Thymus (tissue), 11 donors: ENCODE results near the gene KCNB1. TPM values are rescaled to one million over a fixed set of nuclear protein-coding genes. Genes with fewer than 3 reads are reported as not detected.

Experiments used
- DNase-seq, 9 donors: peaks; one replicate each; pipeline ENCODE4 v3.0.0-alpha.2; 2013; ENCODE audit warnings: low spot score in 9 of 9, low read depth in 6 of 9, missing footprints in 1 of 9
- H3K27ac ChIP-seq, 2 donors: one replicate each; pipeline ENCODE4 v1.5.1; 2013; ENCODE audit warnings: control low read depth in 1 of 2, low read depth in 1 of 2, low read length in 1 of 2, mild to moderate bottlenecking in 1 of 2, moderate library complexity in 1 of 2
- H3K27me3 ChIP-seq, 2 donors: one replicate each; pipeline ENCODE4 v1.5.1; 2013; ENCODE audit warnings: low read length in 1 of 2; ENCODE audit not compliant: control insufficient read depth in 2 of 2, insufficient read depth in 1 of 2
- H3K36me3 ChIP-seq, 2 donors: one replicate each; pipeline ENCODE4 v1.5.1; 2013; ENCODE audit warnings: low read length in 1 of 2, mild to moderate bottlenecking in 1 of 2, moderate library complexity in 1 of 2; ENCODE audit not compliant: control insufficient read depth in 2 of 2, insufficient read depth in 2 of 2
- H3K4me1 ChIP-seq, 2 donors: one replicate each; pipeline ENCODE4 v1.5.1; 2013; ENCODE audit warnings: low read length in 2 of 2; ENCODE audit not compliant: control insufficient read depth in 2 of 2, insufficient read depth in 2 of 2
- H3K4me3 ChIP-seq, 2 donors: one replicate each; pipeline ENCODE4 v1.5.1; 2013; ENCODE audit warnings: low read length in 2 of 2, control low read depth in 1 of 2, mild to moderate bottlenecking in 1 of 2
- H3K9me3 ChIP-seq, 2 donors: one replicate each; pipeline ENCODE4 v1.5.1; 2013; ENCODE audit warnings: low read length in 1 of 2, mild to moderate bottlenecking in 1 of 2; ENCODE audit not compliant: control insufficient read depth in 2 of 2, insufficient read depth in 1 of 2
- whole genome bisulfite sequencing: extraction: QIAGEN DNeasy Blood & Tissue Kit; methylation state at CpG from one replicate; pipeline ENCODE4 v1.1.7; 2013; 5-methylcytosine and 5-hydroxymethylcytosine counted together
- polyA plus RNA-seq: library from polyadenylated mRNA; stranded (reverse); fragments of 200-250 nt; gene quantifications from one replicate; pipeline ENCODE4 v1.2.3, GENCODE V29; 2013
- total RNA-seq: library from RNA; stranded (reverse); fragments of 120-200 nt; gene quantifications from one replicate; pipeline ENCODE4 v1.2.4, GENCODE V29; 2013
- donor health status: healthy.

The KCNB1 gene
- total and polyA plus RNA-seq, 2 donors, result 0.09 to 0.55 TPM

DNA sequence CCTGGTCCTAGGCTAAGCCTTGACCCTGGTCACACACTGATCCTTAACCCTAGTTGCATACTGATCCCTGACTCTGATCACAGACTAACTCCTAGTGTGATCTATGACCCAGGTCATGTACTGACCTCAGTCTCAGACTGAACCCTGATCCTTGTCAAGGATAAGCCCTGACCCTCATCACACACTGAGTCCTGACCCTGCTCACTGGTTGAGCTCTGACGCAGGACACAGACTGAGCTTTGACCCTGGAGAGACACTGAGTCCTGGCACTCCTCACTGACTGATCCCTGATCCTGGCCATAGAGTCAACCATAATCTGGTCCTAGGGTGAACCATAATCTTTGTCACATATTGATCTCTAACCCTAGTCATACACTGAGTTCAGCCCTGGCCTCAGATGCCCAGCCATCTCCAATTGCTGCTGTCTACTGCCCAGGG, 37.9 kb downstream of the KCNB1 start:
- H3K9me3 ChIP-seq, result no peaks in the 10 kb centered on the region
- H3K36me3 ChIP-seq, result no peaks in the 10 kb centered on the region
- no peak overlapping the region for H3K4me3 ChIP-seq
- peaks cover 0 to 8% of the 10 kb centered on the region in 2 donors for H3K27me3 ChIP-seq
- no peaks in the 10 kb centered on the region for H3K4me1 ChIP-seq
- WGBS, result 98% methylated on average over 1 of the region's 1 CpG
- H3K27ac ChIP-seq, result no peak overlapping the region
- no peak for DNase-seq

DNA sequence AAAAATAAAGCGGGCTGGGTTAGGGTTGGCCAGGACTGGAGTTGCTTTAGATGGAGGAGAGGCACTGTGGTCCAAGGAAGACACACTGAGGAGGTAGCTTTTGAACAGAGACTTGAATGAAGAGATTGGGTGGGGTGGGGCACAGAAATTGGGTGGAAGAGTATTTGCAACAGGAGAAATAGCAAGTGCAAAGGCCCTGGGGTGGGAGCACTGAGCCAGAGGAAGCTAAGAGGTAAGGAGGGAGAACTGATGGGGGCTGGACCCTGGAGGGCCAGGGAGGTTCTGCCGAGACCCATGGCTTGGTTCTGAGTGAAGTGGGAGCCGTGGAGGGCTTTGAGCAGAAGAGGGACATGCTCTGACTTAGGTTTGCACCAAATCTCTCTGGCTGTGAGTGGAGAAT, 45.4 kb downstream of the KCNB1 start:
- Histone ChIP-seq H3K4me1 (no peaks in the 10 kb centered on the region), H3K27me3 (peaks cover 0 to 2% of the 10 kb centered on the region in 2 donors), H3K36me3 (no peaks in the 10 kb centered on the region), H3K9me3 (no peaks in the 10 kb centered on the region), H3K27ac (no peak overlapping the region), H3K4me3 (no peak overlapping the region)
- 94% methylated on average over 3 of the region's 3 CpGs for WGBS
- no peak for DNase-seq

DNA sequence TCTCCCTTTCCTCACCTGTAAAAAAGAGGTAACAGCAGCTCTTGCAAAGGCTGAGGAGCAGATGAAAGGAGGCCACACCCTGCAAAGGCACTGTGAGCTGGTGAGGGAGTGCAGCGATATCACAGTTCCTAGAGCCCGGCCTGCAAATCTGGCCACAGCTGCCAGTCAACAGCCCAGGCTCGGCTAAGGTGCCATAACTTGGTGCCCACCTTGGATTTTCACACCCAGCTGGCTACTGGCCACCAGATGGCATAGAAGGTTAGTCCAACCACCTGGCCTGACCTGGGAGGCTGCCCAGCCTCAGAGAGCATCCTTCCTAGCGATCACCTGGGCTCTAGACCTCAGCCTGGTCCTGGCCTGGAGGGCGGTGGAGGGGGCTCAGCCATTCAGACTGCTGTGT, 46.8 kb downstream of the KCNB1 start:
- Histone ChIP-seq H3K4me1 (no peaks in the 10 kb centered on the region), H3K9me3 (no peaks in the 10 kb centered on the region), H3K4me3 (no peak overlapping the region), H3K36me3 (no peaks in the 10 kb centered on the region), H3K27ac (no peak overlapping the region), H3K27me3 (no peaks in the 10 kb centered on the region)
- DNase-seq, result no peak
- WGBS, result 96% methylated on average over 5 of the region's 5 CpGs

GRCh38 chr20:49433333-49433732, 49.1 kb downstream of the KCNB1 start:
- Histone ChIP-seq H3K4me1 (no peaks in the 10 kb centered on the region), H3K4me3 (no peak overlapping the region), H3K9me3 (no peaks in the 10 kb centered on the region), H3K36me3 (no peaks in the 10 kb centered on the region), H3K27ac (no peak overlapping the region), H3K27me3 (no peaks in the 10 kb centered on the region)
- DNase-seq, result no peak
- 88% methylated on average over 10 of the region's 10 CpGs for WGBS

DNA sequence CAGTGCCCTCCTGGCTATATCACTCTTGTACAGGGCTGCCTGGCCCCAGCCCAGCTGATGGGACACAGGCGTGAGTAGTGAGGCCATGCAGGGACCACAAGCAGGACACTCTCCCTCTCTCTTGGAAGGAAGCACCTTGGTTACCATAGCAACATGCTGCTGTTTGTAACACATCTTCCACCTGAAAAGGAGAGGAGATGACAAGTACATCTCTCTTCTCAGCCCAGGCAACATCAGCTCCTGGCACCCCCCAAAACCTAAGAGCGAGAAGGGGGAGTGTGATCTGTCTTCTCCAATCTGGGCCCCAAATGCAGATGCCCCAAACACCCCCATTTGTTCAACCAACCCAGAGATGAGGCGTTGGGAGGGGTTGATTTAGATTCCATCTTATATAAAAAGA, 49.9 kb downstream of the KCNB1 start:
- H3K27me3 ChIP-seq, result no peaks in the 10 kb centered on the region
- no peaks in the 10 kb centered on the region for H3K36me3 ChIP-seq
- no peak overlapping the region for H3K4me3 ChIP-seq
- WGBS, result 81% methylated on average over 3 of the region's 3 CpGs
- no peak for DNase-seq
- H3K9me3 ChIP-seq, result no peaks in the 10 kb centered on the region
- no peaks in the 10 kb centered on the region for H3K4me1 ChIP-seq
- H3K27ac ChIP-seq, result no peak overlapping the region

- Histone ChIP-seq H3K36me3 (no peaks in the 10 kb centered on the region), H3K4me1 (no peaks in the 10 kb centered on the region), H3K27ac (no peak overlapping the region), H3K9me3 (no peaks in the 10 kb centered on the region), H3K4me3 (no peak overlapping the region), H3K27me3 (no peaks in the 10 kb centered on the region)
- DNase-seq, result no peak
- 78% methylated on average over 4 of the region's 4 CpGs for WGBS
Measured at GRCh38 chr20:49431329-49431728, 51.1 kb downstream of the KCNB1 start.

DNA sequence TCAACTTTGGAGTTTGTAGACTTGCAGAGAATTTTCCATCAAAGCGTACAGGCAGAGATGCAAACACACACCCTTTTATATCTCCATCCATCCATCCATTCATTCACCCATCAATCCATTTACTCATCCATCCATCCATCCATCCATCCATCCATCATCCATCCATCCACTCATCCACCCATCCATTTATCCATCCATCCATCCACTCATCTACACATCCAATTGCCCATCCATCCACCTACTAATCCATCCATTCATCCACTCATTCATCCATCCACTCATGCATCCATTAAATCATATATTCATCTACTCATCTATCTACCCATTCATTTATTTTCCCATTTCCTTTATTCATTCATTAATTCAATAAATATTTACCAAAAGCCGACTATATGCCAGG, 52.1 kb downstream of the KCNB1 start:
- Histone ChIP-seq H3K27ac (no peak overlapping the region), H3K27me3 (no peaks in the 10 kb centered on the region), H3K4me3 (no peak overlapping the region), H3K9me3 (no peaks in the 10 kb centered on the region), H3K36me3 (no peaks in the 10 kb centered on the region), H3K4me1 (no peaks in the 10 kb centered on the region)
- no peak for DNase-seq
- WGBS, result 95% methylated on average over 2 of the region's 2 CpGs

GRCh38 chr20:49427751-49428518, 54.5 kb downstream of the KCNB1 start:
- Histone ChIP-seq H3K27me3 (peaks cover 0 to 2% of the 10 kb centered on the region in 2 donors), H3K27ac (no peak overlapping the region), H3K36me3 (no peaks in the 10 kb centered on the region), H3K9me3 (no peaks in the 10 kb centered on the region), H3K4me3 (no peak overlapping the region), H3K4me1 (no peaks in the 10 kb centered on the region)
- 74% methylated on average over 13 of the region's 13 CpGs for WGBS
- DNase-seq, result no peak

DNA sequence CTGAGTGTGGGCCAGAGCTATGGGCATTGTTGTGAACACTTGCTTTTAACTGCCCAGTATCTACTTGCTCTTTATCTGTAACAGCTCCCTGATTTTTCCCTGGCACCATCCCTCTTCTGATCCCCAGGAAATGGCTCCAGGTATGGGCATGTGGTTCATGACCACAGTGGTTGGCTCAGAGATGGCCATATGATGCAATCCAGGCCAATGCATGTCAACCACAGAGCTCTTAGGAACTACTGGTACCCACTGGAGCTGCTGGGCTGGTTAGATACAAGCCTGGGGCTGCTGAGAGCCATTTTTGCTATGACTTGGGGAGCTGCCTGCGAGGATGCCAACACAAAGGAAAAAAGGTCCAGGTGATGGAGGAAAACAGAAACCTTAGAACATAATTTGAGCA, 55.6 kb downstream of the KCNB1 start:
- no peaks in the 10 kb centered on the region for H3K4me1 ChIP-seq
- H3K27me3 ChIP-seq, result peaks cover 0 to 2% of the 10 kb centered on the region in 2 donors
- WGBS, result 0% methylated on average over 1 of the region's 1 CpG
- no peaks in the 10 kb centered on the region for H3K36me3 ChIP-seq
- H3K27ac ChIP-seq, result no peak overlapping the region
- no peak for DNase-seq
- no peak overlapping the region for H3K4me3 ChIP-seq
- no peaks in the 10 kb centered on the region for H3K9me3 ChIP-seq
